Measurements from ENCODE around the gene COL23A1. TPM values are rescaled to one million over a fixed set of nuclear protein-coding genes. Genes with fewer than 3 reads are reported as not detected.

The COL23A1 gene
- total RNA-seq, 2 donors from 2014 or later: 1.5 to 2.5 TPM

DNA sequence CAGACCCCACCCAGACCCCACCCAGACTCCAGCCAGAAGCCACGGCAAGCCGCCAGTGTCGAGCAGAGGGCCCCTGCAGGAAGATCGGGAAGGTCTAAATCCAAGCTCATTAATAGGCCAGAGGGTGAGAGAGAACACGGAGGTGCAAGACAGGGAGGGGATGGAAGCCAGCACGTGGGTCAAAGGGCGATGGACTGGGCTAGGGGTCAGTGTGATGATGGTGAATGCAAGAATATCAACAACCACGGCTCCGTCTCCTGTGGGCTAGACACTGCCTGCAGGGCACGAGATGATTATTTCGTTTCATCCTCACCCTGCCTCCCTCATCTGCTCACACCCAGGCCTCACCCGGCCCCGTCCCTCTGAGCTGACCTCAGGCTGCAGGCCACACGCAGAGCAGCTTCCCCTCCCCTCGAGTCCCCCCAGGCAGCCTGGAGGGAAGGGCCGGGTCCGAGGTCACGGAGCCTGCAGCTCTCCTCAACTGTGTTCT lies 122.0 kb downstream of the COL23A1 start:
- DNase-seq (ENCODE audit: low spot score): no peak
- Histone ChIP-seq H3K4me3 (no peak overlapping the region), H3K4me1 (ENCODE audit: control insufficient read depth in 1 of 2, low read depth in 2 of 2) (peaks cover 13 to 19% of the 10 kb centered on the region in 2 donors), H3K27me3 (replicated peaks; ENCODE audit: insufficient read depth) (no peaks in the 10 kb centered on the region), H3K27ac (peak overlapping the region in 1 of 2 donors; percentile 31), H3K36me3 (no peaks in the 10 kb centered on the region), H3K9me3 (no peaks in the 10 kb centered on the region)
- no peak for ATAC-seq (ENCODE audit: insufficient number of reproducible peaks, low FRiP score, low read depth)
- no peak for TF ChIP-seq CTCF (IDR thresholded peaks at IDR 0.05)

DNA sequence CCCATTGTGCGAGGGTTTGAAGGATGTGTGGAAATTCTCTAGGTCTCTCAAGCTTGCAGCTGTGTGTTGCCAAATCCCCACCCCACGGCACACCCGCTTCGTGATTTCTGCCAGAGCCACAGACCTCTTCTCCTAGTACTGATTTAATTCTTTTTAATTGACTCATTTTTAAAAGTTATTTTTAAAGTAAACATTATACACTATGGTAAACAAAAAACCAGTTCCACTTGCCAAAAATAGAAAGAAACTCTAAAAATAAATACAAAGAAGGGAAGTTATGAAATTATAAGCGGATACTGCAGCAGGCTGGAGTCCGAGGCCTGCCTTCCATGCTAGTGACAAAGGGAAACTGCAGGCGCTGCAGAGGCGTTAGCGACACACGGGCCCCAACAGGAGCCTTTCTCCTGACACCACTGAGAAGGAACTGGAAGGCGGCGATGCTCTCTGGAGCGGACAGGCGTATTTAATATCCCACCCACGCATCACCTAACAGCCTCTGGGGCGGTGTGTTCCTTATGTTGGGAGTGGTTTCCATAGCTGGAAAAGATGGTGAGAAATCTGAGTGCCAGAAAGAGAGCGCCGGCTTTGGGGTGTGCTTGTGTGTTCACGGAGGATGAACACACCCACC lies 122.5 kb downstream of the COL23A1 start:
- Histone ChIP-seq H3K36me3 (no peaks in the 10 kb centered on the region), H3K4me3 (peak overlapping the region; percentile 43), H3K27ac (peak overlapping the region; percentile 4 to 31), H3K9me3 (no peaks in the 10 kb centered on the region), H3K4me1 (ENCODE audit: control insufficient read depth in 1 of 2, low read depth in 2 of 2) (peaks cover 13 to 19% of the 10 kb centered on the region in 2 donors), H3K27me3 (replicated peaks; ENCODE audit: insufficient read depth) (no peaks in the 10 kb centered on the region)
- ATAC-seq (ENCODE audit: insufficient number of reproducible peaks, low FRiP score, low read depth) (peak; percentile 20), DNase-seq (ENCODE audit: low spot score) (no peak)
- no peak for TF ChIP-seq CTCF (IDR thresholded peaks at IDR 0.05)

DNA sequence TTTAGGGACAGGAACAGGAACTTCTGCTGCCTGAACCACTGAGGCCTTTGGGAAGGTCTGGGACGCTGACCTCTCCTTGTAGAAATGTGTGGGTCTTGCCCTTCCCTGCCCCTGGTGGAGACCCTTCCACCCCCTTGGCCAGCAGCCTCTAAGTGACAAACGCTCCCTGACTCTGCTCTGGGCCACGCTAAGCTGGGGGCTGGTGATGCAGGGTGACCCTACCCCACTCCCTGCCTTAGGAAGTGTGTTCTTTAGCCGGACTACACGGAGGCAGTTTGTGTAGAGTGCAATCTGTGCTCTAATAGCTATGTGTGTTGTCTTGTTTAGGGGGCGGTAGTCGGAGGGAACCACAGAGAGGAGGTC lies 123.0 kb downstream of the COL23A1 start:
- TF ChIP-seq CTCF (IDR thresholded peaks at IDR 0.05): no peak
- Histone ChIP-seq H3K36me3 (no peaks in the 10 kb centered on the region), H3K9me3 (no peaks in the 10 kb centered on the region), H3K4me1 (ENCODE audit: control insufficient read depth in 1 of 2, low read depth in 2 of 2) (peaks cover 13 to 19% of the 10 kb centered on the region in 2 donors), H3K27me3 (replicated peaks; ENCODE audit: insufficient read depth) (no peaks in the 10 kb centered on the region), H3K4me3 (no peak overlapping the region), H3K27ac (peak overlapping the region; percentile 4 to 31)
- no peak for DNase-seq (ENCODE audit: low spot score)
- peak; percentile 33 for ATAC-seq (ENCODE audit: insufficient number of reproducible peaks, low FRiP score, low read depth)

GRCh38 chr5:178466342-178466741 lies 123.9 kb downstream of the COL23A1 start:
- TF ChIP-seq CTCF (IDR thresholded peaks at IDR 0.05): no peak
- no peak for ATAC-seq (ENCODE audit: insufficient number of reproducible peaks, low FRiP score, low read depth)
- H3K9me3 ChIP-seq: no peaks in the 10 kb centered on the region
- no peaks in the 10 kb centered on the region for H3K36me3 ChIP-seq
- H3K4me3 ChIP-seq: no peak overlapping the region
- DNase-seq (ENCODE audit: low spot score): no peak
- H3K27me3 ChIP-seq (replicated peaks; ENCODE audit: insufficient read depth): no peaks in the 10 kb centered on the region
- no peak overlapping the region for H3K27ac ChIP-seq
- peaks cover 13 to 23% of the 10 kb centered on the region in 2 donors for H3K4me1 ChIP-seq (ENCODE audit: control insufficient read depth in 1 of 2, low read depth in 2 of 2)

- no peaks in the 10 kb centered on the region for H3K9me3 ChIP-seq
- H3K27ac ChIP-seq: no peak overlapping the region
- DNase-seq (ENCODE audit: low spot score) (no peak), ATAC-seq (ENCODE audit: insufficient number of reproducible peaks, low FRiP score, low read depth) (no peak)
- no peaks in the 10 kb centered on the region for H3K36me3 ChIP-seq
- no peak overlapping the region for H3K4me3 ChIP-seq
- peaks cover 13 to 28% of the 10 kb centered on the region in 2 donors for H3K4me1 ChIP-seq (ENCODE audit: control insufficient read depth in 1 of 2, low read depth in 2 of 2)
- no peaks in the 10 kb centered on the region for H3K27me3 ChIP-seq (replicated peaks; ENCODE audit: insufficient read depth)
- no peak for TF ChIP-seq CTCF (IDR thresholded peaks at IDR 0.05)
Measured at GRCh38 chr5:178465861-178466288, 124.3 kb downstream of the COL23A1 start.

All from thoracic aorta (tissue), 2 donors.